Endodermal cell (in vitro differentiated cells): Measurements from ENCODE around the gene SDC1. TPM values are rescaled to one million over a fixed set of nuclear protein-coding genes. Genes with fewer than 3 reads are reported as not detected.

Source experiments
- DNase-seq: peaks from one replicate; pipeline ENCODE4 v3.0.0-alpha.2; 2017
- H3K27ac ChIP-seq: 2 replicates; pipeline ENCODE4 v1.5.1; 2013; ENCODE audit warnings: mild to moderate bottlenecking, low read depth, low read length, moderate library complexity
- H3K27me3 ChIP-seq: 2 replicates; pipeline ENCODE4 v1.6.1; 2013; ENCODE audit warnings: mild to moderate bottlenecking, low read length, moderate library complexity; ENCODE audit not compliant: insufficient read depth, control insufficient read depth, poor library complexity, severe bottlenecking
- H3K36me3 ChIP-seq: 2 replicates; pipeline ENCODE4 v1.7.0; 2013; ENCODE audit warnings: mild to moderate bottlenecking, low read length, moderate library complexity; ENCODE audit not compliant: control insufficient read depth, insufficient read depth
- H3K4me1 ChIP-seq: one replicate; pipeline ENCODE4 v1.7.0; 2013; ENCODE audit warnings: low read length; ENCODE audit not compliant: control insufficient read depth, insufficient read depth
- H3K4me3 ChIP-seq: 2 replicates; pipeline ENCODE4 v1.5.1; 2013; ENCODE audit warnings: mild to moderate bottlenecking, low read length, moderate library complexity
- H3K9ac ChIP-seq: 2 replicates; pipeline ENCODE4 v1.6.1; 2013; ENCODE audit warnings: mild to moderate bottlenecking, low read length, moderate library complexity; ENCODE audit not compliant: poor library complexity, severe bottlenecking; ENCODE audit errors: extremely low read depth
- H3K9me3 ChIP-seq: 2 replicates; pipeline ENCODE4 v1.6.1; 2013; ENCODE audit warnings: mild to moderate bottlenecking, low read length, moderate library complexity; ENCODE audit not compliant: control insufficient read depth
- H3K27ac Mint-ChIP-seq: 2 replicates; pipeline ENCODE4 v1.8.0; 2020; ENCODE audit warnings: mixed read lengths
- H3K27me3 Mint-ChIP-seq: 2 replicates; pipeline ENCODE4 v1.8.0; 2021; ENCODE audit warnings: mild to moderate bottlenecking, mixed read lengths; ENCODE audit not compliant: insufficient read depth
- H3K36me3 Mint-ChIP-seq: 2 replicates; pipeline ENCODE4 v1.8.0; 2020; ENCODE audit warnings: low read depth, mixed read lengths
- H3K4me1 Mint-ChIP-seq: 2 replicates; pipeline ENCODE4 v1.8.0; 2020; ENCODE audit warnings: mixed read lengths
- H3K4me3 Mint-ChIP-seq: 2 replicates; pipeline ENCODE4 v1.8.0; 2020; ENCODE audit warnings: mild to moderate bottlenecking, moderate library complexity, mixed read lengths
- H3K9me3 Mint-ChIP-seq: 2 replicates; pipeline ENCODE4 v1.8.0; 2020; ENCODE audit warnings: mild to moderate bottlenecking, mixed read lengths
- CTCF ChIP-seq: fragments of 200-600 bp; sonication (generic); conservative IDR thresholded peaks from 2 replicates; pipeline ENCODE4 v1.5.0; 2021; ENCODE audit warnings: antibody characterized with exemption, mild to moderate bottlenecking
- WGBS, 2 experiments: methylation state at CpG; one replicate each; pipeline versions ENCODE4 v1.1.5 to v1.1.7; 2013; ENCODE audit warnings: missing lambda C conversion rate in 2 of 2, mixed read lengths in 1 of 2; ENCODE audit not compliant: insufficient coverage in 1 of 2, insufficient read length in 1 of 2; 5-methylcytosine and 5-hydroxymethylcytosine counted together
- total RNA-seq, 2 donors: library from RNA; stranded (reverse); fragmentation: NEBNext Ultra II Directional in 1 of 2; extraction: Animal tissue kit (Norgen Biotek cat#: 25700) in 1 of 2; gene quantifications; 2 replicates in 1 of 2; 3 replicates in 1 of 2; pipeline ENCODE4 v1.2.1, GENCODE V29; 2021

The SDC1 gene
- total RNA-seq, 2 donors from 2014 or later: 12.7 to 19.2 TPM

- Histone ChIP-seq H3K4me3 (no peak overlapping the region), H3K9me3 (no peaks in the 10 kb centered on the region), H3K27ac (peak overlapping the region; percentile 57), H3K9ac (no peak overlapping the region), H3K4me1 (no peaks in the 10 kb centered on the region), H3K36me3 (peaks cover 2% of the 10 kb centered on the region), H3K27me3 (no peaks in the 10 kb centered on the region)
- Mint-ChIP-seq H3K4me1 (no peaks in the 10 kb centered on the region), H3K4me3 (no peak overlapping the region), H3K27ac (no peak overlapping the region), H3K9me3 (peaks cover 3% of the 10 kb centered on the region), H3K36me3 (peaks cover 13% of the 10 kb centered on the region), H3K27me3 (peaks cover 7% of the 10 kb centered on the region)
- WGBS, 2 experiments: 89 to 92% methylated on average over 7 to 9 of the region's 9 CpGs
- no peak for TF ChIP-seq CTCF
- DNase-seq: no peak
Measured at GRCh38 chr2:20197192-20197591, 27.7 kb downstream of the SDC1 start.

GRCh38 chr2:20196657-20197161 is 28.2 kb downstream of the SDC1 start:
- peak overlapping the region; percentile 57 for H3K27ac ChIP-seq
- no peaks in the 10 kb centered on the region for H3K36me3 ChIP-seq
- H3K9me3 ChIP-seq: no peaks in the 10 kb centered on the region
- H3K4me3 Mint-ChIP-seq: no peak overlapping the region
- no peak overlapping the region for H3K4me3 ChIP-seq
- WGBS, 2 experiments: 75 to 87% methylated on average over 15 to 16 of the region's 16 CpGs
- no peak overlapping the region for H3K9ac ChIP-seq
- H3K27me3 Mint-ChIP-seq: peaks cover 7% of the 10 kb centered on the region
- DNase-seq: no peak
- H3K9me3 Mint-ChIP-seq: no peaks in the 10 kb centered on the region
- H3K36me3 Mint-ChIP-seq: peaks cover 8% of the 10 kb centered on the region
- H3K27me3 ChIP-seq: no peaks in the 10 kb centered on the region
- no peak overlapping the region for H3K27ac Mint-ChIP-seq
- no peaks in the 10 kb centered on the region for H3K4me1 ChIP-seq
- H3K4me1 Mint-ChIP-seq: no peaks in the 10 kb centered on the region
- TF ChIP-seq CTCF: no peak

GRCh38 chr2:20196053-20196656 is 28.8 kb downstream of the SDC1 start:
- H3K27ac Mint-ChIP-seq: no peak overlapping the region
- H3K4me1 ChIP-seq: no peaks in the 10 kb centered on the region
- no peak overlapping the region for H3K9ac ChIP-seq
- no peaks in the 10 kb centered on the region for H3K9me3 ChIP-seq
- no peak overlapping the region for H3K4me3 ChIP-seq
- peaks cover 4% of the 10 kb centered on the region for H3K36me3 Mint-ChIP-seq
- no peak for TF ChIP-seq CTCF
- no peaks in the 10 kb centered on the region for H3K36me3 ChIP-seq
- WGBS, 2 experiments: 89 to 95% methylated on average over 3 to 7 of the region's 7 CpGs
- DNase-seq: no peak
- peaks cover 7% of the 10 kb centered on the region for H3K27me3 Mint-ChIP-seq
- H3K4me3 Mint-ChIP-seq: no peak overlapping the region
- no peak overlapping the region for H3K27ac ChIP-seq
- H3K4me1 Mint-ChIP-seq: peaks cover 4% of the 10 kb centered on the region
- no peaks in the 10 kb centered on the region for H3K9me3 Mint-ChIP-seq
- no peaks in the 10 kb centered on the region for H3K27me3 ChIP-seq
